HCT116 (cell line): Measurements from ENCODE around the gene ATXN1L.

ENCODE experiments used
- EZH2 ChIP-seq: fragments of 200-600 bp; sonication (generic); IDR thresholded peaks from 2 replicates; pipeline ENCODE4 v1.6.1; 2017; ENCODE audit warnings: antibody characterized with exemption, mixed run types
- EZH2phosphoT487 ChIP-seq: fragments of 200-600 bp; IDR thresholded peaks from 2 replicates; pipeline ENCODE4 v1.6.1; 2018; ENCODE audit warnings: antibody characterized with exemption, borderline replicate concordance
- JUND ChIP-seq: IDR thresholded peaks from 2 replicates; pipeline ENCODE4 v1.6.1; 2012
- MAX ChIP-seq: IDR thresholded peaks from 2 replicates; pipeline ENCODE4 v1.6.1; 2012
- POLR2A ChIP-seq: IDR thresholded peaks from 2 replicates; pipeline ENCODE4 v1.7.0; 2011; ENCODE audit warnings: borderline replicate concordance; ENCODE audit not compliant: insufficient read depth, insufficient read length; ENCODE audit errors: extremely low read depth
- RAD21 ChIP-seq: IDR thresholded peaks from 2 replicates; pipeline ENCODE4 v1.6.1; 2012; ENCODE audit warnings: low read depth, mild to moderate bottlenecking
- SIN3A ChIP-seq: IDR thresholded peaks from 2 replicates; pipeline ENCODE4 v1.6.1; 2012; ENCODE audit warnings: low read depth
- SP1 ChIP-seq: IDR thresholded peaks from 2 replicates; pipeline ENCODE4 v1.6.1; 2012; ENCODE audit warnings: low read depth
- YY1 ChIP-seq: IDR thresholded peaks from 2 replicates; pipeline ENCODE4 v1.6.1; 2011; ENCODE audit warnings: low read length, low read depth, moderate library complexity, mild to moderate bottlenecking; ENCODE audit not compliant: insufficient replicate concordance; ENCODE audit errors: extremely low read depth
- ZBTB33 ChIP-seq: IDR thresholded peaks from 2 replicates; pipeline ENCODE4 v1.6.1; 2011; ENCODE audit warnings: mild to moderate bottlenecking, low read length, moderate library complexity; ENCODE audit not compliant: insufficient replicate concordance; ENCODE audit errors: extremely low read depth
- ZNF274 ChIP-seq: fragments of 200-500 bp; sonication (Bioruptor generic); IDR thresholded peaks from 2 replicates; pipeline ENCODE4 v1.6.1; 2014; ENCODE audit warnings: mild to moderate bottlenecking, low read depth, low read length, inconsistent platforms
- TF ChIP-seq, protein P1 (sequence below): IDR thresholded peaks from 2 replicates; pipeline ENCODE4 v1.6.1; 2012; ENCODE audit warnings: low read depth
- TF ChIP-seq, protein P2 (sequence below), 3 experiments: fragments of 200-600 bp in 1 of 3; sonication (generic) in 1 of 3; IDR thresholded peaks in 2 of 3; conservative IDR thresholded peaks in 1 of 3; 2 replicates each; pipeline ENCODE4 v1.5.1; 2012 to 2017; ENCODE audit warnings: low read depth in 2 of 3, low read length in 2 of 3, antibody characterized with exemption in 1 of 3, borderline replicate concordance in 1 of 3, control low read depth in 1 of 3, mild to moderate bottlenecking in 1 of 3, mixed read lengths in 1 of 3, mixed run types in 1 of 3, moderate library complexity in 1 of 3; ENCODE audit not compliant: insufficient read depth in 1 of 3

- TF ChIP-seq, protein P1, sequence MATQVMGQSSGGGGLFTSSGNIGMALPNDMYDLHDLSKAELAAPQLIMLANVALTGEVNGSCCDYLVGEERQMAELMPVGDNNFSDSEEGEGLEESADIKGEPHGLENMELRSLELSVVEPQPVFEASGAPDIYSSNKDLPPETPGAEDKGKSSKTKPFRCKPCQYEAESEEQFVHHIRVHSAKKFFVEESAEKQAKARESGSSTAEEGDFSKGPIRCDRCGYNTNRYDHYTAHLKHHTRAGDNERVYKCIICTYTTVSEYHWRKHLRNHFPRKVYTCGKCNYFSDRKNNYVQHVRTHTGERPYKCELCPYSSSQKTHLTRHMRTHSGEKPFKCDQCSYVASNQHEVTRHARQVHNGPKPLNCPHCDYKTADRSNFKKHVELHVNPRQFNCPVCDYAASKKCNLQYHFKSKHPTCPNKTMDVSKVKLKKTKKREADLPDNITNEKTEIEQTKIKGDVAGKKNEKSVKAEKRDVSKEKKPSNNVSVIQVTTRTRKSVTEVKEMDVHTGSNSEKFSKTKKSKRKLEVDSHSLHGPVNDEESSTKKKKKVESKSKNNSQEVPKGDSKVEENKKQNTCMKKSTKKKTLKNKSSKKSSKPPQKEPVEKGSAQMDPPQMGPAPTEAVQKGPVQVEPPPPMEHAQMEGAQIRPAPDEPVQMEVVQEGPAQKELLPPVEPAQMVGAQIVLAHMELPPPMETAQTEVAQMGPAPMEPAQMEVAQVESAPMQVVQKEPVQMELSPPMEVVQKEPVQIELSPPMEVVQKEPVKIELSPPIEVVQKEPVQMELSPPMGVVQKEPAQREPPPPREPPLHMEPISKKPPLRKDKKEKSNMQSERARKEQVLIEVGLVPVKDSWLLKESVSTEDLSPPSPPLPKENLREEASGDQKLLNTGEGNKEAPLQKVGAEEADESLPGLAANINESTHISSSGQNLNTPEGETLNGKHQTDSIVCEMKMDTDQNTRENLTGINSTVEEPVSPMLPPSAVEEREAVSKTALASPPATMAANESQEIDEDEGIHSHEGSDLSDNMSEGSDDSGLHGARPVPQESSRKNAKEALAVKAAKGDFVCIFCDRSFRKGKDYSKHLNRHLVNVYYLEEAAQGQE = no peak
- TF ChIP-seq, protein P2, sequence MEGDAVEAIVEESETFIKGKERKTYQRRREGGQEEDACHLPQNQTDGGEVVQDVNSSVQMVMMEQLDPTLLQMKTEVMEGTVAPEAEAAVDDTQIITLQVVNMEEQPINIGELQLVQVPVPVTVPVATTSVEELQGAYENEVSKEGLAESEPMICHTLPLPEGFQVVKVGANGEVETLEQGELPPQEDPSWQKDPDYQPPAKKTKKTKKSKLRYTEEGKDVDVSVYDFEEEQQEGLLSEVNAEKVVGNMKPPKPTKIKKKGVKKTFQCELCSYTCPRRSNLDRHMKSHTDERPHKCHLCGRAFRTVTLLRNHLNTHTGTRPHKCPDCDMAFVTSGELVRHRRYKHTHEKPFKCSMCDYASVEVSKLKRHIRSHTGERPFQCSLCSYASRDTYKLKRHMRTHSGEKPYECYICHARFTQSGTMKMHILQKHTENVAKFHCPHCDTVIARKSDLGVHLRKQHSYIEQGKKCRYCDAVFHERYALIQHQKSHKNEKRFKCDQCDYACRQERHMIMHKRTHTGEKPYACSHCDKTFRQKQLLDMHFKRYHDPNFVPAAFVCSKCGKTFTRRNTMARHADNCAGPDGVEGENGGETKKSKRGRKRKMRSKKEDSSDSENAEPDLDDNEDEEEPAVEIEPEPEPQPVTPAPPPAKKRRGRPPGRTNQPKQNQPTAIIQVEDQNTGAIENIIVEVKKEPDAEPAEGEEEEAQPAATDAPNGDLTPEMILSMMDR (IDR thresholded peaks at IDR 0.05 in 2 of 3, conservative IDR thresholded peaks at IDR 0.05 in 1 of 3; ENCODE audit: borderline replicate concordance in 1 of 3, insufficient read depth in 1 of 3, low read depth in 2 of 3, low read length in 2 of 3) = no peak
- TF ChIP-seq POLR2A (no peak), RAD21 (no peak), JUND (no peak), SP1 (no peak), EZH2 (no peak), EZH2phosphoT487 (no peak), ZBTB33 (no peak), YY1 (no peak), ZNF274 (no peak), SIN3A (no peak), MAX (no peak)
Observed at GRCh38 chr16:71865173-71865863, 19.5 kb downstream of the ATXN1L start.
